PC-3 (cell line): ENCODE data around the gene RFPL1.

Source experiments
- EZH2 ChIP-seq: fragments of 300-600 bp; sonication (generic); IDR thresholded peaks from one replicate; pipeline ENCODE4 v1.6.1; 2017; ENCODE audit warnings: antibody characterized with exemption, mild to moderate bottlenecking, low read length; ENCODE audit not compliant: unreplicated experiment
- EZH2phosphoT487 ChIP-seq: fragments of 300-600 bp; sonication (generic); IDR thresholded peaks from 2 replicates; pipeline ENCODE4 v1.6.1; 2018; ENCODE audit warnings: mild to moderate bottlenecking, antibody characterized with exemption, low read length, borderline replicate concordance
- TF ChIP-seq, protein P1 (sequence below): fragments of 300-600 bp; sonication (generic); conservative IDR thresholded peaks from 2 replicates; pipeline ENCODE4 v1.5.1; 2017; ENCODE audit warnings: antibody characterized with exemption, low read depth, mild to moderate bottlenecking, low read length

DNA sequence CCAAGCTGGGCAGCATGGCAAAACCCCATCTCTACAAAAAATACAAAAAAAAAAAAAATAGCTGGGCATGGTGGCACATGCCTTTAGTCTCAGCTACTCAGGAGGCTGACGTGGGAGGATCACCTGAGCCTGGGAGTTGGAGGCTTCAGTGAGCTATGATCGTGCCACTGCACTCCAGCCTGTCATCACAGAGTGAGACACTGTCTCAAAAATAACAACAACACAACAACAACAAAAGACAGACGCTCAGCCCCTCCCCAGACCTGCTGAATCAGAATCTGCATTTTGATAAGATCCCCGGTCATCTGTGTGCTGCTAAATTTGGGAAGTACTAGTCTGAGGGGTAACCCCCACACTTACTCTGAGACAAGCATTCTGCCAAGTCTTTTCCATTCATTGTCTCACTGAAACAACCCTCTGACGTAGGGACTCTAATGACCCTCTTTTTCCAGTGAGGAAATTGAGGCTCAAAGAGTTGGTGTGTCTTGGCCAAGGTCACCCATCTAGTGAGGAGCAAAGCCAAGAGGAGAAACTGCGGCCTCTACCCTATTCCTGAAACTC is 49.1 kb downstream of the RFPL1 start:
- TF ChIP-seq, protein P1, sequence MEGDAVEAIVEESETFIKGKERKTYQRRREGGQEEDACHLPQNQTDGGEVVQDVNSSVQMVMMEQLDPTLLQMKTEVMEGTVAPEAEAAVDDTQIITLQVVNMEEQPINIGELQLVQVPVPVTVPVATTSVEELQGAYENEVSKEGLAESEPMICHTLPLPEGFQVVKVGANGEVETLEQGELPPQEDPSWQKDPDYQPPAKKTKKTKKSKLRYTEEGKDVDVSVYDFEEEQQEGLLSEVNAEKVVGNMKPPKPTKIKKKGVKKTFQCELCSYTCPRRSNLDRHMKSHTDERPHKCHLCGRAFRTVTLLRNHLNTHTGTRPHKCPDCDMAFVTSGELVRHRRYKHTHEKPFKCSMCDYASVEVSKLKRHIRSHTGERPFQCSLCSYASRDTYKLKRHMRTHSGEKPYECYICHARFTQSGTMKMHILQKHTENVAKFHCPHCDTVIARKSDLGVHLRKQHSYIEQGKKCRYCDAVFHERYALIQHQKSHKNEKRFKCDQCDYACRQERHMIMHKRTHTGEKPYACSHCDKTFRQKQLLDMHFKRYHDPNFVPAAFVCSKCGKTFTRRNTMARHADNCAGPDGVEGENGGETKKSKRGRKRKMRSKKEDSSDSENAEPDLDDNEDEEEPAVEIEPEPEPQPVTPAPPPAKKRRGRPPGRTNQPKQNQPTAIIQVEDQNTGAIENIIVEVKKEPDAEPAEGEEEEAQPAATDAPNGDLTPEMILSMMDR: no peak
- no peak for TF ChIP-seq EZH2
- no peak for TF ChIP-seq EZH2phosphoT487
